Stomach (tissue), 4 donors: ENCODE results near the gene TNRC6B.
"Not testable (repeated sequence)": the region's sequence is repeated elsewhere in the genome, so short reads cannot be mapped to it uniquely, and the experiment has no call there.

Experiments used
- CTCF ChIP-seq, 7 experiments: fragments of 450-650 bp in 4 of 7; fragments of 200-600 bp in 3 of 7; sonication (generic) in 3 of 7; IDR thresholded peaks; one replicate each; pipeline ENCODE4 v1.5.1; 2016 to 2019; ENCODE audit warnings: antibody characterized with exemption in 7 of 7, control low read depth in 2 of 7, mild to moderate bottlenecking in 1 of 7
- POLR2AphosphoS5 ChIP-seq, 3 donors: sonication (generic); formaldehyde crosslinking; IDR thresholded peaks; one replicate each; pipeline ENCODE4 v1.6.1; 2016; ENCODE audit warnings: antibody characterized with exemption in 3 of 3

GRCh38 chr22:40156682-40157081, 21.0 kb upstream of the TNRC6B start:
- TF ChIP-seq CTCF, POLR2AphosphoS5 (IDR thresholded peaks at IDR 0.05): not testable (repeated sequence)
